OCI-LY1 (cell line): ENCODE data around the gene PADI1.

Experiments
- H2AFZ ChIP-seq: fragments of 200-600 bp; sonication (generic), shearing (Covaris generic); 2 replicates; pipeline ENCODE4 v1.6.0; 2014; ENCODE audit warnings: antibody characterized with exemption, mild to moderate bottlenecking, low read length
- H3F3A ChIP-seq: fragments of 200-600 bp; sonication (generic), shearing (Covaris generic); 2 replicates; pipeline ENCODE4 v1.6.0; 2014; ENCODE audit warnings: mild to moderate bottlenecking, antibody characterized with exemption, low read length, moderate library complexity; ENCODE audit not compliant: insufficient read depth
- H3K27ac ChIP-seq: fragments of 200-600 bp; sonication (generic); 2 replicates; pipeline ENCODE4 v1.5.1; 2014; ENCODE audit warnings: low read length, mixed run types, mild to moderate bottlenecking, low read depth; ENCODE audit not compliant: poor library complexity, severe bottlenecking
- H3K27me3 ChIP-seq: fragments of 200-600 bp; sonication (generic); 2 replicates; pipeline ENCODE4 v1.6.0; 2014; ENCODE audit warnings: antibody characterized with exemption, mild to moderate bottlenecking, low read length, moderate library complexity; ENCODE audit not compliant: insufficient read depth
- H3K36me3 ChIP-seq: fragments of 200-600 bp; sonication (generic); 2 replicates; pipeline ENCODE4 v1.6.1; 2014; ENCODE audit warnings: mild to moderate bottlenecking, antibody characterized with exemption, low read length, moderate library complexity, mixed read lengths; ENCODE audit not compliant: insufficient read depth
- H3K4me1 ChIP-seq: fragments of 200-600 bp; sonication (generic); 2 replicates; pipeline ENCODE4 v1.5.1; 2014; ENCODE audit warnings: mild to moderate bottlenecking, low read length, moderate library complexity; ENCODE audit not compliant: insufficient read depth, severe bottlenecking
- H3K4me2 ChIP-seq: fragments of 200-600 bp; sonication (generic), shearing (Covaris generic); 2 replicates; pipeline ENCODE4 v1.6.1; 2014; ENCODE audit warnings: low read length
- H3K4me3 ChIP-seq: fragments of 200-600 bp; sonication (generic); 2 replicates; pipeline ENCODE4 v1.5.1; 2014; ENCODE audit warnings: low read length, low read depth, mild to moderate bottlenecking, mixed read lengths; ENCODE audit not compliant: poor library complexity, severe bottlenecking
- H3K79me2 ChIP-seq: fragments of 200-600 bp; shearing (Covaris generic); 2 replicates; pipeline ENCODE4 v1.6.1; 2016; ENCODE audit warnings: mixed run types, low read length, mixed read lengths; ENCODE audit not compliant: insufficient read depth
- H3K9ac ChIP-seq: fragments of 200-600 bp; sonication (generic), shearing (Covaris generic); 2 replicates; pipeline ENCODE4 v1.6.1; 2014; ENCODE audit warnings: mild to moderate bottlenecking, low read length, mixed read lengths
- H3K9me2 ChIP-seq: fragments of 200-600 bp; sonication (generic), shearing (Covaris generic); 2 replicates; pipeline ENCODE4 v1.6.1; 2014; ENCODE audit warnings: low read depth, mild to moderate bottlenecking, low read length, mixed read lengths
- H3K9me3 ChIP-seq: fragments of 200-600 bp; shearing (Covaris generic); 2 replicates; pipeline ENCODE4 v1.6.1; 2014; ENCODE audit warnings: low read length, mixed read lengths
- H4K20me1 ChIP-seq: fragments of 200-600 bp; sonication (generic), shearing (Covaris generic); 2 replicates; pipeline ENCODE4 v1.6.0; 2016; ENCODE audit warnings: mild to moderate bottlenecking, low read length; ENCODE audit not compliant: insufficient read depth
- EZH2 ChIP-seq: fragments of 200-600 bp; sonication (generic), shearing (Covaris generic); IDR thresholded peaks from 2 replicates; pipeline ENCODE4 v1.8.0; 2017; ENCODE audit warnings: borderline replicate concordance, mixed run types, mild to moderate bottlenecking, antibody characterized with exemption, low read length, moderate library complexity, mixed read lengths
- TF ChIP-seq, protein P1 (sequence below): fragments of 200-600 bp; sonication (generic), shearing (Covaris generic); IDR thresholded peaks from 2 replicates; pipeline ENCODE4 v1.5.1; 2017; ENCODE audit warnings: mild to moderate bottlenecking, antibody characterized with exemption, low read length, moderate library complexity, mixed read lengths

The PADI1 gene

DNA sequence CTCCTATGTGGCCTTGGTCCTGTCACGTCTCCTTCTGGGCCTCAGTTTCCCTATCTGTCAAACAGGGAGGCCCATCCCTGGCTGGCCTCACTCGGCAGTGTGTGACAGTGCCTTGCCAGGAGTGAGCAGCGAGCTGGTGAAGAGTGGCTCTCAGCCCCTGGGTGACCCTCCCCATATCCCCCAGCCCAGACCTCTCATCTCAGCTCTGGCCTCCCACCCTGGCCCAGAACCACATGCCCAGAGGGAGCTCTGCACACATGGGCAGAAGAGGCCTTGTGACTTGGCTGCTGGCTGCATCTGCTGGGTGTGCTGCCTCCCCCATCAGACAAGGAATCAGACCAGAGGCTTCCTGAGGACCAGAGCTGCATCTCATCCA is 19.5 kb upstream of the PADI1 start:
- no peaks in the 10 kb centered on the region for H4K20me1 ChIP-seq
- no peak overlapping the region for H3K9ac ChIP-seq
- H2AFZ ChIP-seq, result no peak overlapping the region
- H3K27me3 ChIP-seq, result no peaks in the 10 kb centered on the region; the same call in 1 of the 2 replicates
- H3K36me3 ChIP-seq, result no peaks in the 10 kb centered on the region; the same call in 1 of the 2 replicates
- H3K4me2 ChIP-seq, result no peak overlapping the region
- no peaks in the 10 kb centered on the region for H3K9me2 ChIP-seq
- H3F3A ChIP-seq, result no peaks in the 10 kb centered on the region
- no peak overlapping the region for H3K27ac ChIP-seq
- TF ChIP-seq, protein P1, sequence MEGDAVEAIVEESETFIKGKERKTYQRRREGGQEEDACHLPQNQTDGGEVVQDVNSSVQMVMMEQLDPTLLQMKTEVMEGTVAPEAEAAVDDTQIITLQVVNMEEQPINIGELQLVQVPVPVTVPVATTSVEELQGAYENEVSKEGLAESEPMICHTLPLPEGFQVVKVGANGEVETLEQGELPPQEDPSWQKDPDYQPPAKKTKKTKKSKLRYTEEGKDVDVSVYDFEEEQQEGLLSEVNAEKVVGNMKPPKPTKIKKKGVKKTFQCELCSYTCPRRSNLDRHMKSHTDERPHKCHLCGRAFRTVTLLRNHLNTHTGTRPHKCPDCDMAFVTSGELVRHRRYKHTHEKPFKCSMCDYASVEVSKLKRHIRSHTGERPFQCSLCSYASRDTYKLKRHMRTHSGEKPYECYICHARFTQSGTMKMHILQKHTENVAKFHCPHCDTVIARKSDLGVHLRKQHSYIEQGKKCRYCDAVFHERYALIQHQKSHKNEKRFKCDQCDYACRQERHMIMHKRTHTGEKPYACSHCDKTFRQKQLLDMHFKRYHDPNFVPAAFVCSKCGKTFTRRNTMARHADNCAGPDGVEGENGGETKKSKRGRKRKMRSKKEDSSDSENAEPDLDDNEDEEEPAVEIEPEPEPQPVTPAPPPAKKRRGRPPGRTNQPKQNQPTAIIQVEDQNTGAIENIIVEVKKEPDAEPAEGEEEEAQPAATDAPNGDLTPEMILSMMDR, result no peak
- TF ChIP-seq EZH2, result no peak
- no peaks in the 10 kb centered on the region for H3K4me1 ChIP-seq
- H3K79me2 ChIP-seq, result no peaks in the 10 kb centered on the region
- no peak overlapping the region for H3K4me3 ChIP-seq
- H3K9me3 ChIP-seq, result no peaks in the 10 kb centered on the region

GRCh38 chr1:17186216-17186909 is 18.6 kb upstream of the PADI1 start:
- no peak overlapping the region for H3K4me3 ChIP-seq
- H3K9me3 ChIP-seq, result no peaks in the 10 kb centered on the region
- H2AFZ ChIP-seq, result no peak overlapping the region
- H3F3A ChIP-seq, result no peaks in the 10 kb centered on the region
- H3K27me3 ChIP-seq, result no peaks in the 10 kb centered on the region; the same call in 1 of the 2 replicates
- H3K4me1 ChIP-seq, result no peaks in the 10 kb centered on the region
- H4K20me1 ChIP-seq, result no peaks in the 10 kb centered on the region
- no peak overlapping the region for H3K27ac ChIP-seq
- H3K36me3 ChIP-seq, result no peaks in the 10 kb centered on the region; the same call in 1 of the 2 replicates
- no peak overlapping the region for H3K4me2 ChIP-seq
- no peaks in the 10 kb centered on the region for H3K9me2 ChIP-seq
- H3K79me2 ChIP-seq, result no peaks in the 10 kb centered on the region
- no peak for TF ChIP-seq EZH2
- TF ChIP-seq, protein P1, result no peak
- H3K9ac ChIP-seq, result no peak overlapping the region

DNA sequence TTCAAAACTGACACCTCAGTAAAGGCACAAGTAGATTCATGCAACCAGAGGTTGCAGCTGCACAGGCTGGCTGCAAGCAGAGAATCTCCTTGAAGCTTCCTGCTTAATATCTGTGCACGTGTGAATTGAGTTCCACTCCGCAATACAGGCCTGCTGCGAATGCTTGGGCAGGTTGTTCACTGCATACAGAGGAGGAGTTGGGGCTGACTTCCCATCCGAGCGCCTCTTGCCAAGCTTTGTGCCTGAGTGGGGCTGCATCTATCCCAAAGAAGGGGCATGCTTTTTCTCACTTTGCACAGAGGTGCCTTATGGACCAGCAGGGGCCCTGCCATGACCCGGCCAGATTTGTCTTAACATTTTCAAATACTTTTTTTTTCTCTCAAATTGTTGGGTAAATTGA is 17.9 kb upstream of the PADI1 start:
- no peak overlapping the region for H3K4me2 ChIP-seq
- H3F3A ChIP-seq, result no peaks in the 10 kb centered on the region
- H3K4me1 ChIP-seq, result no peaks in the 10 kb centered on the region
- H3K79me2 ChIP-seq, result no peaks in the 10 kb centered on the region
- H3K27me3 ChIP-seq, result no peaks in the 10 kb centered on the region; the same call in 1 of the 2 replicates
- H3K9me2 ChIP-seq, result no peaks in the 10 kb centered on the region
- H3K9ac ChIP-seq, result no peak overlapping the region
- no peak overlapping the region for H2AFZ ChIP-seq
- TF ChIP-seq EZH2, result no peak
- TF ChIP-seq, protein P1, result no peak
- H3K4me3 ChIP-seq, result no peak overlapping the region
- H3K9me3 ChIP-seq, result no peaks in the 10 kb centered on the region
- no peaks in the 10 kb centered on the region; the same call in 1 of the 2 replicates for H3K36me3 ChIP-seq
- H4K20me1 ChIP-seq, result no peaks in the 10 kb centered on the region
- H3K27ac ChIP-seq, result no peak overlapping the region
